Stimulated activated CD4-positive, alpha-beta T cell treated with anti-CD3 and anti-CD28 coated beads, Interleukin-1b, Interleukin-23, amount 100 ng/mL, for 48 hours (primary cell): Measurements from ENCODE around the gene REM2.

Experiments used
- DNase-seq: peaks from one replicate; pipeline ENCODE4 v3.0.0-alpha.2; 2020

The REM2 gene

GRCh38 chr14:22932146-22932545 is 49.1 kb downstream of the REM2 start:
- DNase-seq: no peak

GRCh38 chr14:22935156-22935555 is 52.1 kb downstream of the REM2 start:
- no peak for DNase-seq
